OCI-M1 (cell line): Measurements from ENCODE around the gene KBTBD7.

Experiments used
- DNase-seq: peaks from one replicate; lab custom pipeline; 2025; lab: John Stamatoyannopoulos, UW

Gene KBTBD7

GRCh38 chr13:41193919-41194824 lies at the start of gene KBTBD7:
TSS of gene KBTBD7 (minus strand) at chr13:41194569. CDS start at chr13:41194257, 312 bp downstream.
- DNase-seq, result peak; percentile 96

- DNase-seq, result no peak
Measured at GRCh38 chr13:41241626-41242025, 47.3 kb upstream of the KBTBD7 start.

- DNase-seq, result no peak
Measured at GRCh38 chr13:41236369-41236768, 42.0 kb upstream of the KBTBD7 start.

- no peak for DNase-seq
Measured at GRCh38 chr13:41232578-41233480, 38.5 kb upstream of the KBTBD7 start.

- peak; percentile 14 for DNase-seq
Measured at GRCh38 chr13:41231786-41232185, 37.4 kb upstream of the KBTBD7 start.

- no peak for DNase-seq
Measured at GRCh38 chr13:41231025-41231677, 36.8 kb upstream of the KBTBD7 start.

- no peak for DNase-seq
Measured at GRCh38 chr13:41229356-41229755, 35.0 kb upstream of the KBTBD7 start.

- no peak for DNase-seq
Measured at GRCh38 chr13:41224113-41225110, 30.0 kb upstream of the KBTBD7 start.

- DNase-seq, result peak; percentile 80
Measured at GRCh38 chr13:41222259-41222852, 28.0 kb upstream of the KBTBD7 start.

- no peak for DNase-seq
Measured at GRCh38 chr13:41220401-41220800, 26.0 kb upstream of the KBTBD7 start.

GRCh38 chr13:41216160-41216559 lies 21.8 kb upstream of the KBTBD7 start:
- DNase-seq, result no peak

- DNase-seq, result no peak
Measured at GRCh38 chr13:41213919-41214318, 19.6 kb upstream of the KBTBD7 start.

- DNase-seq, result no peak
Measured at GRCh38 chr13:41213316-41213715, 18.9 kb upstream of the KBTBD7 start.

- DNase-seq, result no peak
Measured at GRCh38 chr13:41212881-41213280, 18.5 kb upstream of the KBTBD7 start.

GRCh38 chr13:41211062-41211461 lies 16.7 kb upstream of the KBTBD7 start:
- no peak for DNase-seq

- DNase-seq, result no peak
Measured at GRCh38 chr13:41206467-41206866, 12.1 kb upstream of the KBTBD7 start.

- DNase-seq, result no peak
Measured at GRCh38 chr13:41203810-41204209, 9.4 kb upstream of the KBTBD7 start.

GRCh38 chr13:41200126-41200525 lies 5.8 kb upstream of the KBTBD7 start:
- no peak for DNase-seq

GRCh38 chr13:41199526-41199925 lies 5.2 kb upstream of the KBTBD7 start:
- DNase-seq, result no peak

GRCh38 chr13:41199079-41199478 lies 4.7 kb upstream of the KBTBD7 start:
- DNase-seq, result no peak

- peak; percentile 65 for DNase-seq
Measured at GRCh38 chr13:41196620-41197019, 2.3 kb upstream of the KBTBD7 start.
